Prostate gland (tissue), 2 donors: Measurements from ENCODE around the gene KLHL12. TPM values are rescaled to one million over a fixed set of nuclear protein-coding genes. Genes with fewer than 3 reads are reported as not detected.

Source experiments
- DNase-seq: peaks from one replicate; pipeline ENCODE4 v3.0.0-alpha.2; 2019; ENCODE audit warnings: low spot score
- H3K27ac ChIP-seq, 2 donors: fragments of 200-600 bp; sonication (generic); 2 replicates each; pipeline ENCODE4 v1.5.1; 2017 to 2019
- H3K27me3 ChIP-seq: fragments of 200-600 bp; sonication (generic); replicated peaks from 2 replicates; pipeline ENCODE4 v1.5.1; 2019; ENCODE audit not compliant: insufficient read depth
- H3K36me3 ChIP-seq, 2 donors: fragments of 200-600 bp; sonication (generic); 1 replicate in 1 of 2; 2 replicates in 1 of 2; pipeline versions ENCODE4 v1.5.1 to v1.8.1; 2017 to 2019
- H3K4me1 ChIP-seq: fragments of 200-600 bp; sonication (generic); replicated peaks from 2 replicates; pipeline ENCODE4 v1.5.1; 2019
- H3K4me3 ChIP-seq, 2 donors: fragments of 200-600 bp; sonication (generic); 2 replicates each; pipeline ENCODE4 v1.5.1; 2017 to 2019
- H3K9me3 ChIP-seq: fragments of 200-600 bp; sonication (generic); 2 replicates; pipeline ENCODE4 v1.5.1; 2017
- POLR2A ChIP-seq: fragments of 450-650 bp; IDR thresholded peaks from one replicate; pipeline ENCODE4 v1.6.1; 2016; ENCODE audit warnings: antibody characterized with exemption, mild to moderate bottlenecking
- POLR2AphosphoS5 ChIP-seq: sonication (generic); formaldehyde crosslinking; IDR thresholded peaks from one replicate; pipeline ENCODE4 v1.6.1; 2017; ENCODE audit warnings: antibody characterized with exemption
- WGBS: methylation state at CpG from one replicate; pipeline ENCODE4 v1.1.5; 2018; 5-methylcytosine and 5-hydroxymethylcytosine counted together
- intact Hi-C: fragments of 100-400 bp; cut with DNase I; formaldehyde crosslinking; loops from one replicate; pipeline ENCODE4 v1.14.2; 2022
- total RNA-seq, 2 donors: library from RNA; depleted of rRNA; stranded (reverse); fragments of >200 nt; gene quantifications; one replicate each; pipeline ENCODE4 v1.1.0, GENCODE V29; 2016
- TF ChIP-seq, protein P1 (sequence below), 4 experiments: fragments of 200-600 bp in 2 of 4; fragments of 450-650 bp in 2 of 4; sonication (generic) in 2 of 4; IDR thresholded peaks; 1 replicate in 3 of 4; 2 replicates in 1 of 4; pipeline ENCODE4 v1.5.1; 2016 to 2019; ENCODE audit warnings: antibody characterized with exemption in 4 of 4, mild to moderate bottlenecking in 2 of 4, moderate library complexity in 2 of 4

KLHL12 gene
- total RNA-seq, 2 donors from 2014 or later, result 33.9 to 56.6 TPM

DNA sequence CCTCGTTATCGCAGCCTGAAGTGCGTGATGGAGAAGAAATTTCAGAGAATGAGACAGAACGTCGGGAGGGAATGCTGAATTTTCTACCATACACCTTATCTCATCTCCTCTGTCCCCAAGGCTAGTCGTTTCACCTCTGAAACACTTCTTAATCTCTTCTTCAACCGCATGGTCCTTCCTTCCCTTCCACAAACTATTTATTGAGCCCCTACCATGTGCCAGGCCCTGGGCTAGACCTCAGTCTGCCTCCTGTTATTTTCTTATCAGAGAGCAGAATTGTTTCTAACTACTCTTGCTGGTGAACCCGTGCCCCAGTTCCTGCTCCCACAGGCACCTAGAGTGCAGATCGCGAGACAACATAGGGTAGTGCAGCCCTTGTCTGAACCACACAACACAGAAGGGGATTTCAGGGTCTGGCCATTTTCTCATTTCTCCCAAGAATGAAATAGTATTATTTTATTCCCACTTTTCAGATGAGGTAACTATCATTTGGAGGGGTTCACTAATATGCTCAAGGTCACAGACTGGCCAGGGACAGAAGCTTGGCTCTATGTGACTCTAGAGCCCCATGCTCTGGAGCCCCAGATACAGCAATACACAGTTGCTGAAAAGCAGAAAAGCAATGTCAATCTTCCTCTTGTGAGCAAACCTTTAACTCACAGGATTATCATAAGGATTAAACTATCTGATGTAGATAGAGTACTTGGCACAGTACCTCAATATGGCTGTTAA is 31.7 kb upstream of the KLHL12 start:
- DNase-seq, result no peak
- Histone ChIP-seq H3K27ac (peak overlapping the region; percentile 89 to 94), H3K9me3 (no peaks in the 10 kb centered on the region), H3K36me3 (no peaks in the 10 kb centered on the region), H3K4me1 (peaks cover 16% of the 10 kb centered on the region), H3K4me3 (peak overlapping the region; percentile 85 to 99), H3K27me3 (no peaks in the 10 kb centered on the region)
- 9% methylated on average over 10 of the region's 10 CpGs for WGBS
- TF ChIP-seq, protein P1, sequence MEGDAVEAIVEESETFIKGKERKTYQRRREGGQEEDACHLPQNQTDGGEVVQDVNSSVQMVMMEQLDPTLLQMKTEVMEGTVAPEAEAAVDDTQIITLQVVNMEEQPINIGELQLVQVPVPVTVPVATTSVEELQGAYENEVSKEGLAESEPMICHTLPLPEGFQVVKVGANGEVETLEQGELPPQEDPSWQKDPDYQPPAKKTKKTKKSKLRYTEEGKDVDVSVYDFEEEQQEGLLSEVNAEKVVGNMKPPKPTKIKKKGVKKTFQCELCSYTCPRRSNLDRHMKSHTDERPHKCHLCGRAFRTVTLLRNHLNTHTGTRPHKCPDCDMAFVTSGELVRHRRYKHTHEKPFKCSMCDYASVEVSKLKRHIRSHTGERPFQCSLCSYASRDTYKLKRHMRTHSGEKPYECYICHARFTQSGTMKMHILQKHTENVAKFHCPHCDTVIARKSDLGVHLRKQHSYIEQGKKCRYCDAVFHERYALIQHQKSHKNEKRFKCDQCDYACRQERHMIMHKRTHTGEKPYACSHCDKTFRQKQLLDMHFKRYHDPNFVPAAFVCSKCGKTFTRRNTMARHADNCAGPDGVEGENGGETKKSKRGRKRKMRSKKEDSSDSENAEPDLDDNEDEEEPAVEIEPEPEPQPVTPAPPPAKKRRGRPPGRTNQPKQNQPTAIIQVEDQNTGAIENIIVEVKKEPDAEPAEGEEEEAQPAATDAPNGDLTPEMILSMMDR (IDR thresholded peaks at IDR 0.05), result no peak
- TF ChIP-seq POLR2AphosphoS5, result no peak
- TF ChIP-seq POLR2A, result no peak
- intact Hi-C loops, result no loop called here

GRCh38 chr1:202957733-202958543 is 30.9 kb upstream of the KLHL12 start, which contains the start of gene ADIPOR1:
TSS of gene ADIPOR1 (minus strand) at chr1:202958312. CDS start at chr1:202951070, 7,242 bp downstream.
- H3K36me3 ChIP-seq, result no peaks in the 10 kb centered on the region
- H3K27me3 ChIP-seq, result no peaks in the 10 kb centered on the region
- intact Hi-C loops, result no loop called here
- TF ChIP-seq, protein P1 (IDR thresholded peaks at IDR 0.05), result peak in 3 of 4 experiments; percentile 12 to 50 (median 34)
- peak; percentile 95 for TF ChIP-seq POLR2A
- TF ChIP-seq POLR2AphosphoS5, result peak; percentile 75
- under 1% methylated on average over 54 of the region's 86 CpGs for WGBS
- peak; percentile 94 for DNase-seq
- no peaks in the 10 kb centered on the region for H3K9me3 ChIP-seq
- H3K4me1 ChIP-seq, result peaks cover 16% of the 10 kb centered on the region
- H3K27ac ChIP-seq, result peak within 1 kb of the TSS; percentile 89 to 94
- H3K4me3 ChIP-seq, result peak within 1 kb of the TSS; percentile 85 to 99

GRCh38 chr1:202956969-202957368 is 29.9 kb upstream of the KLHL12 start:
- Histone ChIP-seq H3K27me3 (no peaks in the 10 kb centered on the region), H3K27ac (no peak overlapping the region), H3K4me1 (peaks cover 16% of the 10 kb centered on the region), H3K36me3 (no peaks in the 10 kb centered on the region), H3K4me3 (peak overlapping the region; percentile 85 to 99), H3K9me3 (no peaks in the 10 kb centered on the region)
- DNase-seq, result no peak
- no peak for TF ChIP-seq POLR2AphosphoS5
- TF ChIP-seq, protein P1 (IDR thresholded peaks at IDR 0.05), result no peak
- TF ChIP-seq POLR2A, result no peak
- intact Hi-C loops, result no loop called here
- WGBS, result 55% methylated on average over 6 of the region's 6 CpGs

- H3K36me3 ChIP-seq, result peaks cover 5% of the 10 kb centered on the region in 2 donors
- H3K4me3 ChIP-seq, result no peak overlapping the region
- H3K27me3 ChIP-seq, result no peaks in the 10 kb centered on the region
- peak overlapping the region; percentile 10 to 48 for H3K27ac ChIP-seq
- no peak for TF ChIP-seq POLR2A
- TF ChIP-seq POLR2AphosphoS5, result peak; percentile 60
- H3K9me3 ChIP-seq, result no peaks in the 10 kb centered on the region
- WGBS, result 50% methylated on average over 6 of the region's 6 CpGs
- H3K4me1 ChIP-seq, result peaks cover 16% of the 10 kb centered on the region
- intact Hi-C loops, result no loop called here
- no peak for DNase-seq
Observed at GRCh38 chr1:202954057-202954745, 27.2 kb upstream of the KLHL12 start.

GRCh38 chr1:202953392-202953791 is 26.4 kb upstream of the KLHL12 start:
- Histone ChIP-seq H3K9me3 (no peaks in the 10 kb centered on the region), H3K4me1 (peaks cover 16% of the 10 kb centered on the region), H3K27ac (no peak overlapping the region), H3K27me3 (no peaks in the 10 kb centered on the region), H3K36me3 (peaks cover 5 to 6% of the 10 kb centered on the region in 2 donors), H3K4me3 (no peak overlapping the region)
- DNase-seq, result no peak
- intact Hi-C loops, result no loop called here
- TF ChIP-seq, protein P1 (IDR thresholded peaks at IDR 0.05), result no peak
- TF ChIP-seq POLR2A (no peak), POLR2AphosphoS5 (no peak)
